GM19351 (cell line): ENCODE results near the gene HDAC6.
"Not testable (repeated sequence)": the region's sequence is repeated elsewhere in the genome, so short reads cannot be mapped to it uniquely, and the experiment has no call there.

Experiments
- ATAC-seq: cut with Tn5 transposase; IDR thresholded peaks from one replicate; pipeline ENCODE4 v1.9.1; 2021; ENCODE audit warnings: mild to moderate bottlenecking, moderate library complexity; ENCODE audit not compliant: unreplicated experiment

Gene HDAC6

DNA sequence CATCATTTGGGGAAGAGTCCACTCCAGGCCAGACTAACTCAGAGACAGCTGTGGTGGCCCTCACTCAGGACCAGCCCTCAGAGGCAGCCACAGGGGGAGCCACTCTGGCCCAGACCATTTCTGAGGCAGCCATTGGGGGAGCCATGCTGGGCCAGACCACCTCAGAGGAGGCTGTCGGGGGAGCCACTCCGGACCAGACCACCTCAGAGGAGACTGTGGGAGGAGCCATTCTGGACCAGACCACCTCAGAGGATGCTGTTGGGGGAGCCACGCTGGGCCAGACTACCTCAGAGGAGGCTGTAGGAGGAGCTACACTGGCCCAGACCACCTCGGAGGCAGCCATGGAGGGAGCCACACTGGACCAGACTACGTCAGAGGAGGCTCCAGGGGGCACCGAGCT is 21.2 kb downstream of the HDAC6 start:
- no peak for ATAC-seq

DNA sequence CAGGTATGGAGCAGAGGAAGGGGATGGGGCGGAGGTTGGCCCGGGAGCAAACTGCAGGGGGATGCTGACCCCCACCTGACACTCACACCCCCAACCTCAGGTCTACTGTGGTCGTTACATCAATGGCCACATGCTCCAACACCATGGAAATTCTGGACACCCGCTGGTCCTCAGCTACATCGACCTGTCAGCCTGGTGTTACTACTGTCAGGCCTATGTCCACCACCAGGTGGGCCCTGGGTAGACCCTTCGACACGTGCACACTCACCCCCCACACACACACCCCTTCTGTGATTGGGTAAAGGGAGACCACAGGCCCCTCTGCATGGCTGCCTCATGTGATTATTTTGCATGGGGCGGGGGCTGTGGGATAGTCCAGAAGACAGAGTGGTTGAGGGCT is 22.2 kb downstream of the HDAC6 start:
- no peak for ATAC-seq

DNA sequence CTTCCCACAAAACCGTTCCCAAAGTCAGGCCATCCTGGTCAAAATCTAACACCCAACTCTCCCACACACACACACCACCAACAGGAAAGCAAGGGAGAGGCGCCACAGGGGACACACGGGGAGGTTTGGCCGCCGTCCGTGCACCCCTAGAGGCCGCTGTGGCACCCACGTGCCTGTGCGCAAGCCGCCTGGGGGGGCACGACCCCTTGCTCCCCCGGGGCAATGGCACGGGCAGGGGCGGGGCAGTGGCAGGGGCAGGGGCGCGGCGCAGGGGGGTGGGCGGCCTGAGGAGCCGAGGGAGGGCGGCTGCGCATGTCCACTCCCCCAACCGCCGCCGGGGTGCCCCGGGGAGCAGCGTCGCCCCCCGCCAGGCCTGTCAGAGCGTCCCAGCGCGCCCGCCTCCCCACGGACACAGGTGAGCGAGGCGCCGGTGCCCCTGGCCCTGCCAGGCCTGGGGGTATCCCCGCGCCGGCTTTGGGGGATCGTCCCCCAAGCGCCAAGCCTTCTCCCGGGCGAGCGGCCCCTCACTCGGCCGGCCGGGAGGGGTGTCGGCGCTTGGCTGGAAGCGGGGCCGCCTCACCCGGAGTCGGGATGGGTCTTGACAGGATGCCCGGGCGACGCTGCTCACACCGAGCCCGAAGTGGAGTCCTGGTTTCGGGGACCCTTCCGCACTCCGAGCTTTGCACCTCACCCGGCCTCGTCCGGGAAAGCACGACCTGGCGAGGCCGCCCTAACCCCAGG is 24.4 kb downstream of the HDAC6 start, which contains the start of gene ERAS:
TSS of gene ERAS (plus strand) at position 379 of the 741 bp plus-strand sequence. CDS start 2,611 bp downstream, outside the sequence.
- no peak for ATAC-seq

DNA sequence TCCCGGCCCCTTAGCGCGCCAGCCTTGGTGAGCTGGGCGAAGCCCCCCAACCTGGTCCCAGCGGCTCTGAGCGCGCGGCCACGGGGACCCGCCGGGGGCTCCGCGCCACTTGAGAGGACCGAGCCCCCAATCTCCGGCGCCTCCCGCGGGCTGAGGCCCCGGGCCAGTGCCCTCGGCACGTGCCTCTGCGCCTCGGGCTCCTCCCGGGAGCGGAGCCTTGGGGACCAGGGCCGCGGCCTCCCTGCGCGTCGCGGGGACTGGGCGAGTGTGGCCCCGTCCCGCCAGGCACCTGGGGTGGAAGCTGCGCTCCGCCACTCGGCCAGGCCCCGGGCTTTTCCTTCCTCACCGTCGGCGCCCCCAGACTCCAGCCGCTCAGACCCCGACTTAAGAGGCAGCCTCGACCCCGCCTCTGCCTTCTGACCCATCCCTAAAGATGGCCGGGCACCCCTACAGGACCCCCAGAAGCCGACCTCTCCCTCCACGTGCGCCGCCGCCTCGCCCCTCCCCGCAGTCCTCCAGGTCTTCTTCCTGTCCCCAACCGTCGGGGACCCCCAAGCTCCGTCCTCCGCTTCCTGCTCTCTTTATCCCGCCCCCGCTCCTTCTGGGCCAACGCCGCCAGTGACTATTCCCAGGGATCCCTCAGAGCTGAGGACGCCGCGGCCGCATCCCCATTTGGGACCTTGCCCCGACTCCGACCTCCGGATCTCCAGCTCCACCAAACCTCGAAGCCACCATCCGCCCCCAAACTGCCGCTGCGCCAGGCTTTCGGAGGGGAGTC is 25.2 kb downstream of the HDAC6 start:
- no peak for ATAC-seq

DNA sequence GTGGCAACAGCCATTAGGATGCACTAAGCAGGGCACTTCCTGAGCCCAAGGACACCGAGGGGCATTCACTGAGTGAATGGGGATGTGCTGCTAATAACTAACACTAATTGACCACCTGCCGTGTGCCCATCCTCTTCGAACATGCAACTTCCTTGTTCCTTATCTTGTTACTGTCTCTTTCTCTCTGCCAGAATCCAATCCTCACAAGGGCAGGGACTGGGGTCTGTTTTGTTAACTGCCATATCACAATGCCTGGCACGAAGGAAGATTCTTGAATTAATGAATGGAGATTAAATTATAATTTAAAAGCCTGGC is 25.7 kb downstream of the HDAC6 start:
- no peak for ATAC-seq

DNA sequence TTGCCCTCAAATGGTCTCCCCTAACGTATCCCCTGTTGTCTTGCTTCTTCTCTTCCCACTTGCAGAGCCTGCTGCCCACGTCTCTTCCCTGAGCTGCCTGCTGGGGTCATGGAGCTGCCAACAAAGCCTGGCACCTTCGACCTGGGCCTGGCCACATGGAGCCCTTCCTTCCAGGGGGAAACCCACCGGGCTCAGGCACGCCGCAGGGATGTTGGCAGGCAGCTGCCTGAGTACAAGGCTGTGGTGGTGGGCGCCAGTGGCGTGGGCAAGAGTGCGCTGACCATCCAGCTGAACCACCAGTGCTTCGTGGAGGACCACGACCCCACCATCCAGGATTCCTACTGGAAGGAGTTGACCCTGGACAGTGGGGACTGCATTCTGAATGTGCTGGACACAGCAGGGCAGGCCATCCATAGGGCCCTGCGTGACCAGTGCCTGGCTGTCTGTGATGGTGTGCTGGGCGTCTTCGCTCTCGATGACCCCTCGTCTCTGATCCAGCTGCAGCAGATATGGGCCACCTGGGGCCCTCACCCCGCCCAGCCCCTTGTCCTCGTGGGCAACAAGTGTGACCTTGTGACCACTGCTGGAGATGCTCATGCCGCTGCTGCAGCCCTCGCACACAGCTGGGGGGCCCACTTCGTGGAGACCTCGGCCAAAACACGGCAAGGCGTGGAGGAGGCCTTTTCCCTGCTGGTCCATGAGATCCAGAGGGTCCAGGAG is 27.3 kb downstream of the HDAC6 start:
- no peak for ATAC-seq

DNA sequence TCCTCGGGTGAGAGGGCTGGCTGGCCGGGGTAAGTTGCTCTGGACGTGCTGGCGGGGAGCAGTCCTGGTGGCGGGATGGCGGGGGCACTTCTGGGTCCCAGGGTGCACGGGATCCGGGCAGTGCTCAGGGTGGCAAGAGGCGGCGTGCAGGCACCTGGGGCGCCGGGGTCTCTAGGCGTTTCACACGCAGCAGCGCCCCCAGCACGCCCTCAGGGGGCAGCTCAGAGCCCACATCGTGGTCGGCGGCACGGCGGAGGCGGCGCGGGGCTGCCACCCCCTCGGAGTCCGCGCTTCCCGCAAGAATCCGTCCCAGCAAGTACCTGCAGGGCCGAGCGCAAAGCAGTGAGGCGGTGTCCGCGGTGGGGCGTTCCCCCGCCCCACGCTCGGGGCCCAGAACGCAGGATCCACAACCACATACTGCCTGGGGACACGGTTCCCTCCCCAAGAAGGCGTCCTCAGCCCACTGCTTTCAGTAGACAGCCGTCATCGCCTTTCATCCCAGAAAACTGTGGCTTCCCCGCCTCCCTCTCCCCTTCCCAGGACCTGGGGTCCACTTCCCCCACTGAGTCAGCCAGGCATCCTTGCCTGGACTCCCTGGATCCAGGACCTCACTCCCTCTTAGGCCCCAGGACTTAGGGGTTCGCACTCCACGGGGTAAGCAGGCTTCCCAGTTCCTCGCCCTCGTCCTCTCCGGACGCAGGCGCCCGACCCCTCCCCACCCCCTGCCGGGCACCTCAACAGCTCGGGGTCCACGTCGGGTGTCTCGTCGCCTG is 29.5 kb downstream of the HDAC6 start:
- no peak for ATAC-seq

DNA sequence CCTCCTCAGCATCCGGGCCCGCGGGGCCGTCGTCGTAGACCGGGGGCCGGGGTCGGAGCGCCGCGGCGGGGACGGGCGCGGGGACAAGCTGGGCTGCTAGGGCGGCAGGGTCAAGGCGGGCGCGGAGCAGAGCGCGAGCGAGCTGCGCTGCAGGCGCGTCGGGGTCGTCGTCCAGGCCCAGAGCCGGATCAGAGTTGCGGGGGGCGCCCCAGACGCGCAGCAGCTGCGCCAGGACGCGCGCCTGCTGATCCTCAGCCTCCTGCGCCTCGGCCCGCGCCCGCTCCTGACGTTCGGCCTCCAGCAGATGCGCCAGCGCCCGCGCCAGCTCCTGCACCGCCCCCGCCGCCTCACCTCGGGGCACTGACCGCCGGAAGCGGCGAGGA is 30.0 kb downstream of the HDAC6 start:
- ATAC-seq: no peak

DNA sequence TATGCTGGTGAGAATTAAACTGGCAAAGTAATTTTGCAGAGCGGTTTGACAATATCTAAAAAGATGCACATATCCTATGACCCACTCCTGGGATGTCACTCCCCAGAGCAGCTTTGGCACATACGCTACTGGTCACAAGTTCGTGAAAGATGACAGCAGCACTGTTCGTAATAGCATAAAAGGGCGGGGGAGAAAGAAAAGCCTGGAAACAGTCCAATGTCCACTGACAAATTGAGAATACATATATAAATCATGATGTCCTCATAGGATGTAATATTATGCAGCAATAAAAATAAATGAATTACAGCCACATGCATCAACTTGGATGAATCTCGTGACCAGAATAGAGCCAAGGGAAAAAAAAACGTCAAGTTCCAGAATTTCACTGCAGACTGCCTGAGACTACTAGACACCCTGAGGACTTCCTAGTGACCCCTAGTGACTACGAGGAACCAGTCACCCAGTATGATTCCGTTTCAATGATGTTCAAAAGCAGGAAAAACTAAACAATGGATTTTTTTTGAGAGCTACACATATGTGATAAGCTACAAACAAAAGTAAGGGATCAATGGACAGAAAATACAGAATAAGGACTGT is 31.8 kb downstream of the HDAC6 start:
- no peak for ATAC-seq

DNA sequence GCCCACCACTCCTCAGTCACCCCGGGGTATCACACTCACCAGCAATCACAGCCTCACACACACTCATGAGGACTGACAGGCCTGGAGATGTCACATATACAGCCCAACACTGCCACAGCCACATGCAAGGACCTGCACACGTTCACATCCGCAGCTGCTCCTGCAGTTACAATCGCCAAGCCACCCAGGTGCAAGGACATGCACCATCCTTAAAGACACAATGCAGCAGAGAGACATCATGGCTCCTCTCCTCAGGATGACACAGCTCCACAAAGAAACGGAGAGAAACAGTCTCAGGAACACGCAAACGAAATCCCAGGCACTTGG is 32.5 kb downstream of the HDAC6 start:
- no peak for ATAC-seq

DNA sequence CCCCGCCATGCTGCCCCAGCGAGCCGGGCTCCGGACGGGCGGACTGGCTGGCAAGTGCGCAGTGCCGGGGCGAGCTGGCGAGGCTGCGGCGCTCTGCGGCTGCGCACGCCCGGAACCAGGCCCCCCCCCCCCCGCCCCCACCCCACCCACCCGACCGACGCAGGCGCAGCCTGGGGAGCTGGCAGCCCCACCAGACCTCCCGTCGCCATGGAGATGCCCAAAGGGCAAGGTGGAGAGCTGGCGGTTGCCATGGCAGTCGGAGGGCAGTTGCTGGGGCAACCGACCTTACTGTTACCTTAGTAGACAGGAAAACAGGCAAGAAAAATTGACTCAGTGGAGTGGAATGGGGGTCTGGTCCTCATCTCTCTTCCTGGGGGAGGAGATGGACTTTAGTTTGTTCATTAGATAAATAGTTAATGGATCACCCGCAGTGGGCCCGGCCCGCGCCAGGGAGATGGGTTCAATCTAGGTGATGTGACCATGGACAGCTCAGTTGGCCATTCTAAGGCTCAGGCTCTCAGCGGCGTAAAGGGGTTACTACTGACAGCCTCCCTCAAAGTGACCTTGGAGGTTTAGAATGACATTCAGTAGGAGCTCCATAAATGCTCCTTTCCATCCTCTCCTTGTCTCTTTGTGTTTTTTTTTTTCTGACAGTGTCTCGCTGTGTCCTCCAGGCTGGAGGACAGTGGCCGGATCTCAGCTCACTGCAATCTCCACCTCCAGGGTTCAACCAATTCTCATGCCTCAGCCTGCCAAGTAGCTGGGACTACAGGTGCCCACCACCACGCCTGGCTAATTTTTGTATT is 33.9 kb downstream of the HDAC6 start, which contains the start of gene PCSK1N:
TSS of gene PCSK1N (minus strand) at position 87 of the 806 bp plus-strand sequence. CDS start at position 9, 78 bp downstream.
- ATAC-seq: no peak

DNA sequence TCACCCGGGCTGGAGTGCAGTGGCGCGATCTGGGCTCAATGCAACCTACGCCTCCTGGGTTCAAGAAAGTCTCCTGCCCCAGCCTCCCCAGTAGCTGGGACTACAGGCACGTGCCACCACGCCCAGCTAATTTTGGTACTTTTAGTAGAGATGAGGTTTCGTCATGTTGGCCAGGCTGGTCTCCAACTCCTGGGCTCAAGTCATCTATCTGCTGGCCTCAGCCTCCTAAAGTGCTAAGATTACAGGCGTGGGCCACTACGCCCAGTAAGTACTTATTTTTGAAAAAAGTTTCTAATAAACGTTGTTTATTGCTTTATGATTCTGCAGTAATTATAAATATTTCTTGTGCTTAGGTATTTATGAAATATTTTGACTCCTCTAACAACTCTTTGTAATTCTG is 37.8 kb downstream of the HDAC6 start:
- no peak for ATAC-seq

DNA sequence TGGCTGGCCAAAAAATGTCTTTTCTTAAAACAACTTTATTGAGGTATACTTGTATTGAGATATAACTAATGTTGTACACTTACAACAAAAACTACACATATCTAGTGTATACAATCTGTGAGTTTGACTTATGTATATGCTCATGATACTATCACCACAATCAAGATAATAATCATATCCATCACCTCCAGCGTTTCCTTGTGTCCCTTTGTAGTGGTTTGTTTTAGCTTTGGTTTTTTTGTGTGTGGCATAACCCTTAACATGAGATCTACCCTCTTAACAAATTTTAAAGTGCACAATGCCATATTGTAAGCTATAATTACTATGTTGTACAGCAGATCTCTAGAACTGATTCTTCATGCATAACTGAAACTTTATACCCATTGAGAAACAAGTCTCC is 47.0 kb downstream of the HDAC6 start:
- no peak for ATAC-seq

DNA sequence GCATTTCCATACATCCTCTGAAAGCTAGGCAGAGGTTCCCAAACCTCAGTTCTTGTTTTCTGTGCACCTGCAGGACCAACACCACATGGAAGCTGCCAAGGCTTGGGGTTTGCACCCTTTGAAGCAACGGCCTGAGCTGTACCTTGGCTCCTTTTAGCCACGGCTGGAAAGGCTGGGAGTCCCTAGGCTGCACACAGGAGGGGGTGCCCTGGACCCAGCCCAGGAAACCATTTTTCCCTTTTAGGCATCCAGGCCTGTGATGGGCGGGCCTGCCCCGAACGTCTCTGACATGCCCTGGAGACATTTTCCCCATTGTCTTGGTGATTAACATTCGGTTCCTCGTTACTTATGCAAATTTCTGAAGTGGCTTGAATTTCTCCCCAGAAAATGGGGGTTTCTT is 51.0 kb downstream of the HDAC6 start:
- no peak for ATAC-seq

DNA sequence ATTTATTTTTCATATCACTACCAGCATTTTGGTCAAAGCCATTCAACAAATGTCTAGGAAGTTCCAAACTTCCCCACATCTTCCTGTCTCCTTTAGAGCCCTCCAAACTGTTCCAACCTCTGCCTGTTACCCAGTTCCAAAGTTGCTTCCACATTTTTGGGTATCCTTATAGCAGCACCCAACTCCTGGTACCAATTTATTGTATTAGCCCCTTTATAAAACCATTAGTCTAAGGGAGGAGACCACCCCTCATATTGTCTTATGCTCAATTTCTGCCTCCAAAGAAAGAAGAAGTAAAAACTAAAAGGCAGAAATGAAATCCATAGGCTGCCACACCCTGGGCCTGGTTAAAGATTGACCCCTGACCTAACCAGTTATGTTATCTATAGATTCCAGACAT is 51.6 kb downstream of the HDAC6 start:
- not testable (repeated sequence) for ATAC-seq

DNA sequence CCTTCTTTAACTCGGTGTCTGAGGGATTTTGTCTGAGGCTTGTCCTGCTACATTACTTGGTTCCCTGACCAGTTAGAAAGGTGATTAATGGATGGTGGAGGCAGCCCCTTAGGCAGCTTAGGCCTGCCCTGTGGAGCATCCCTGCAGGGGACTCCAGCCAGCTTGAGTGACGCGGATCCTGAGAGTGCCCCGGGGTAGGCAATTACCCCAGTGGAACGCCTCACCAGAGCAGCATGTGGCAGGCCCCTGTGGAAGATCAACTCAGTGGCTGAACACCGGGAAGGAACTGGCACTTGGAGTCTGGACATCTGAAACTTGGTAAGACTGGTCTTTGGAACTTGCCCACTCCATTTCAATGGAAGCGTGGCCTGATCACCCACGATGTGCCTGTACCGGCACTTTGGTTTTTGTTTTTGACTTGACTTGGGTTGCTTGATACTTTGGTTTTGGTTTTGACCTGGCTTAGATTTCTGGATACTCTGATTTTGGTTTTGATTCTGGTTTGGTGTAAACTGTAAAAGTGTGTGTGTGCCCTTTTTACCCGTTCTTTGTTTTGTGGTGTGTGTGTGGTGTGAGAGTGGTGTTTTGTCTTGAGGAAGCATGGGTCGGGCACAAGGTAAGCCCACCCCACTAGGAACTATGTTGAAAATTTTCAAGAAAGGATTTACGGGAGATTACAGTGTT is 52.4 kb downstream of the HDAC6 start:
- not testable (repeated sequence) for ATAC-seq

DNA sequence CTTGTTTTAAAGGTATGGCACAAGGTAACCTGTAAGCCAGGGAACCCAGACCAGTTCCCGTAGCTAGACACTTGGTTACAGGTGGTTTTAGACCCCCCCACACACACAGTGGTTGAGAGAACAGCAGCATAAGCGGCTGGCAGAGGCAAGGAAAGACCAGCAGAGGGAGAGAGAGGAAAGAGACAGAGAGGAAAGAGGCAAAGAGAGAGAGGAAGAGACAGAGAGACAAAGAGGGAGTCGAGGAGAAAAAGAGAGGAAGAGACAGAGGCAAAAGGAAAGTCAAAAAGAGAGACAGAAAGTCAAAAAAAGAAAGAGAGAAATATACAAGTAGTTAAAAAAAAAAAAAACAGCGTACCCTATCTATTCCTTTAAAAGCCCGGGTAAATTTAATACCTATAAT is 53.0 kb downstream of the HDAC6 start:
- ATAC-seq: no peak

DNA sequence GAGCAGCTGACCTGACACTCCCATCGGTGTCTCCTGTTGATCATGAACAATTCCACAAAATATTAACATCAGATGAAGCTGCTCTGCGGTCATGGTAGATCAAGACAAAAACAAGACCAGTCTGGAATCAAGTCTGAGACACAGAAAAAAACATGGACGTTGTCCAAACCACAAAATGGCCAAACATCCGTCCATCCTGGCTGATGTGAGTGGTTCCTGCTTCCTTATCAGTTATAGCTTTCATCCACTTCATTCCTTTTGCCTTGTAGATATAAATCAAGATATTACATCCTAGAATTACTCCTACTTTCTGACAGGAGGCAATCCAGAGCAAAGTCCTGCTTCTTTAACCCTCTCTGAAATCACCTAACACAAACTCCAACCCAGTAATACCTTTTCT is 62.3 kb downstream of the HDAC6 start:
- ATAC-seq: no peak

DNA sequence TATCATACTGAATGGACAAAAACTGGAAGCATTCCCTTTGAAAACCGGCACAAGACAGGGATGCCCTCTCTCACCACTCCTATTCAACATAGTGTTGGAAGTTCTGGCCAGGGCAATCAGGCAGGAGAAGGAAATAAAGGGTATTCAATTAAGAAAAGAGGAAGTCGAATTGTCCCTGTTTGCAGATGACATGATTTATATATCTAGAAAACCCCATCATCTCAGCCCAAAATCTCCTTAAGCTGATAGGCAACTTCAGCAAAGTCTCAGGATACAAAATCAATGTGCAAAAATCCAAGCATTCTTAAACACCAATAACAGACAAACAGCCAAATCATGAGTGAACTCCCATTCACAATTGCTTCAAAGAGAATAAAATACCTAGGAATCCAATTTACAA is 70.2 kb downstream of the HDAC6 start:
- not testable (repeated sequence) for ATAC-seq
